Transverse colon (tissue), 4 donors: Measurements from ENCODE around the gene BCL2L13. TPM values are rescaled to one million over a fixed set of nuclear protein-coding genes. Genes with fewer than 3 reads are reported as not detected.
"Not testable (repeated sequence)": the region's sequence is repeated elsewhere in the genome, so short reads cannot be mapped to it uniquely, and the experiment has no call there.

Source experiments
- DNase-seq: peaks from one replicate; pipeline ENCODE4 v3.0.0-alpha.2; 2019
- H3K27ac ChIP-seq, 4 donors: fragments of 200-600 bp; sonication (generic); 2 replicates each; pipeline ENCODE4 v1.5.1; 2016 to 2018; ENCODE audit warnings: inconsistent platforms in 4 of 4
- H3K27me3 ChIP-seq: fragments of 200-600 bp; sonication (generic); 2 replicates; pipeline ENCODE4 v1.5.1; 2017; ENCODE audit warnings: inconsistent platforms
- H3K36me3 ChIP-seq, 4 donors: fragments of 200-600 bp; sonication (generic); 2 replicates each; pipeline ENCODE4 v1.5.1; 2017 to 2019; ENCODE audit warnings: inconsistent platforms in 4 of 4
- H3K4me1 ChIP-seq, 4 donors: fragments of 200-600 bp; sonication (generic); 2 replicates each; pipeline ENCODE4 v1.5.1; 2017 to 2020; ENCODE audit warnings: inconsistent platforms in 4 of 4
- H3K4me3 ChIP-seq, 4 donors: fragments of 200-600 bp; sonication (generic); 1 replicate in 1 of 4; 2 replicates in 3 of 4; pipeline versions ENCODE4 v1.5.1 to v1.6.1; 2017 to 2019; ENCODE audit warnings: inconsistent platforms in 4 of 4
- H3K9me3 ChIP-seq, 2 donors: fragments of 200-600 bp; sonication (generic); 2 replicates each; pipeline ENCODE4 v1.5.1; 2017 to 2019; ENCODE audit warnings: inconsistent platforms in 2 of 2
- EP300 ChIP-seq: sonication (generic); formaldehyde crosslinking; IDR thresholded peaks from one replicate; pipeline ENCODE4 v1.6.1; 2017; ENCODE audit warnings: antibody characterized with exemption, low read depth
- POLR2A ChIP-seq: fragments of 450-650 bp; IDR thresholded peaks from one replicate; pipeline ENCODE4 v1.6.1; 2016; ENCODE audit warnings: antibody characterized with exemption, mild to moderate bottlenecking, moderate library complexity
- POLR2AphosphoS5 ChIP-seq, 3 donors: sonication (generic); formaldehyde crosslinking; IDR thresholded peaks; one replicate each; pipeline ENCODE4 v1.6.1; 2016; ENCODE audit warnings: antibody characterized with exemption in 3 of 3
- WGBS, 2 donors: methylation state at CpG; one replicate each; pipeline ENCODE4 v1.1.5; 2018; ENCODE audit warnings: low coverage in 1 of 2; 5-methylcytosine and 5-hydroxymethylcytosine counted together
- in situ Hi-C, 4 donors: fragments of 200-750 bp; cut with MboI; loops; one replicate each; pipeline versions ENCODE4 v1.15.0 to v1.15.1; 2017; ENCODE audit warnings: low sequenced_read_pairs in 3 of 4, low pct_ligation_motif_present in 1 of 4, low pct_unique_long_range_greater_than_20kb in 1 of 4
- intact Hi-C: fragments of 100-400 bp; cut with DNase I; formaldehyde crosslinking; loops from one replicate; pipeline ENCODE4 v1.15.1; 2023; ENCODE audit warnings: low total_unique reads
- total RNA-seq, 4 donors: library from RNA; depleted of rRNA; stranded (reverse); fragments of >200 nt; gene quantifications; one replicate each; pipeline ENCODE4 v1.1.0, GENCODE V29; 2016
- TF ChIP-seq, protein P1 (sequence below), 5 experiments: fragments of 200-600 bp in 3 of 5; fragments of 450-650 bp in 2 of 5; sonication (generic) in 3 of 5; IDR thresholded peaks; 1 replicate in 2 of 5; 2 replicates in 3 of 5; pipeline ENCODE4 v1.5.1; 2016 to 2017; ENCODE audit warnings: antibody characterized with exemption in 5 of 5, inconsistent platforms in 3 of 5, mild to moderate bottlenecking in 2 of 5, moderate library complexity in 1 of 5

Gene BCL2L13
- total RNA-seq, 4 donors from 2014 or later: 44.0 to 115 (median 59.6) TPM

DNA sequence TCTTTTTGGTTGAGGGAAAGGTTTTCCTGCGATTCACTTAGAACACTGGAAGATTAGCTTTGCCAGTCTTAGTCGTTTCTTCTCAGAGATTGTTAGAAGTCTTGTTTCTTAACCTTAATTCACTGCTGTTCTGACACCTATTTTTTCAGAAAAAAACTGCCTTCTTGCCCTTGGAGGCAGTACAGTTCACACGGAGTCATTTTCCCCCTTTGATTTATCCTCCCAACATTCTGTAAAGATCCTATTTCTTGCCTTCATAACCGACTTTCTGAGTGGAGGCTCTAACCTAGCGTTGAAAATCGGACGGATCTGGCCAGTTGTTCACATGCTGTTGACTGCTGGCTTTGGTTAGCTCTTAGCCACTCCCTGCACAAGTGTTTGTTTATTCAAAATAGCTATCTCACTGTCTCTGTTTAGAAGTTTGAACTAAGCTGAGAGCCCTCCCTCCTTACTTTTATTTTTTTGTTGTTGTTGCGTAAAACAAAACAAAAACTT lies 737 bp downstream of the BCL2L13 start:
- Histone ChIP-seq H3K27me3 (no peaks in the 10 kb centered on the region), H3K36me3 (no peaks in the 10 kb centered on the region), H3K4me3 (peak overlapping the region; percentile 30 to 88 (median 68)), H3K27ac (peak overlapping the region; percentile 97 to 99 (median 98)), H3K9me3 (no peaks in the 10 kb centered on the region), H3K4me1 (peaks cover 0 to 25% (median 17%) of the 10 kb centered on the region in 4 donors)
- TF ChIP-seq POLR2A (peak; percentile 56), POLR2AphosphoS5 (IDR thresholded peaks at IDR 0.05) (peak; percentile 56 to 84 (median 81))
- TF ChIP-seq, protein P1, sequence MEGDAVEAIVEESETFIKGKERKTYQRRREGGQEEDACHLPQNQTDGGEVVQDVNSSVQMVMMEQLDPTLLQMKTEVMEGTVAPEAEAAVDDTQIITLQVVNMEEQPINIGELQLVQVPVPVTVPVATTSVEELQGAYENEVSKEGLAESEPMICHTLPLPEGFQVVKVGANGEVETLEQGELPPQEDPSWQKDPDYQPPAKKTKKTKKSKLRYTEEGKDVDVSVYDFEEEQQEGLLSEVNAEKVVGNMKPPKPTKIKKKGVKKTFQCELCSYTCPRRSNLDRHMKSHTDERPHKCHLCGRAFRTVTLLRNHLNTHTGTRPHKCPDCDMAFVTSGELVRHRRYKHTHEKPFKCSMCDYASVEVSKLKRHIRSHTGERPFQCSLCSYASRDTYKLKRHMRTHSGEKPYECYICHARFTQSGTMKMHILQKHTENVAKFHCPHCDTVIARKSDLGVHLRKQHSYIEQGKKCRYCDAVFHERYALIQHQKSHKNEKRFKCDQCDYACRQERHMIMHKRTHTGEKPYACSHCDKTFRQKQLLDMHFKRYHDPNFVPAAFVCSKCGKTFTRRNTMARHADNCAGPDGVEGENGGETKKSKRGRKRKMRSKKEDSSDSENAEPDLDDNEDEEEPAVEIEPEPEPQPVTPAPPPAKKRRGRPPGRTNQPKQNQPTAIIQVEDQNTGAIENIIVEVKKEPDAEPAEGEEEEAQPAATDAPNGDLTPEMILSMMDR (IDR thresholded peaks at IDR 0.05): no peak
- intact Hi-C loops: loop anchor here (10.0 kb wide), 1 partner anchor 84 kb away; no protein-coding TSS in a partner anchor
- WGBS, 2 donors: 5 to 7% methylated on average over 4 to 8 of the region's 8 CpGs
- DNase-seq: peak; percentile 63
- in situ Hi-C loops: no loop called here

GRCh38 chr22:17641269-17641668 lies 2.7 kb downstream of the BCL2L13 start:
- in situ Hi-C loops: no loop called here
- Histone ChIP-seq H3K4me3 (no peak overlapping the region), H3K36me3 (no peaks in the 10 kb centered on the region), H3K9me3 (no peaks in the 10 kb centered on the region), H3K27ac (no peak overlapping the region), H3K27me3 (no peaks in the 10 kb centered on the region), H3K4me1 (peaks cover 0 to 29% (median 17%) of the 10 kb centered on the region in 4 donors)
- no peak for DNase-seq
- intact Hi-C loops: no loop called here
- whole genome bisulfite sequencing, 2 donors: 77 to 81% methylated on average over 3 of the region's 3 CpGs
- TF ChIP-seq EP300 (no peak), POLR2A (no peak), POLR2AphosphoS5 (IDR thresholded peaks at IDR 0.05) (no peak)
- TF ChIP-seq, protein P1 (IDR thresholded peaks at IDR 0.05): no peak

GRCh38 chr22:17642357-17642756 lies 3.8 kb downstream of the BCL2L13 start:
- peaks cover 0 to 24% (median 15%) of the 10 kb centered on the region in 4 donors for H3K4me1 ChIP-seq
- H3K27me3 ChIP-seq, intact Hi-C loops, H3K27ac ChIP-seq, H3K36me3 ChIP-seq, DNase-seq, H3K4me3 ChIP-seq, H3K9me3 ChIP-seq, in situ Hi-C loops: not testable (repeated sequence)
- WGBS, 2 donors: 95 to 100% methylated on average over 4 of the region's 4 CpGs

DNA sequence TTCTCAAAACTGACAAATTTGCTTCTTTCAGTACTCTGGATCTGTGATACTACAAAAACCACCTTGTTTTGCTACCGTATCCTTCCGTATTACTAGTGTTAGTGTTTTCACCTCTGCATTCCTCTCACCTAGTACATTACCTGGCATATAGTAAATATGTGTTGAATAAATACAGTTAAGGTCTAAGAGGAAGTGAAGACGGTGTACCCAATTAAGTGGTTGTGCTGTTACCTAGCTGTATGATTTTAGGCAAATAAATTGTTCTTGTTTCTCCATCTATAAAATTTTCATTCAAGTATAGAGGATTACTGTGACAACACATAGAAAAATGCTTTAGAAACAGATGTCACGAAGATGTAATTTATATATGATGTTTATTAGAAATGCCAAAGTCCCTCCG lies 8.9 kb downstream of the BCL2L13 start:
- Histone ChIP-seq H3K4me3 (no peak overlapping the region), H3K9me3 (no peaks in the 10 kb centered on the region), H3K4me1 (peaks cover 0 to 4% (median 0%) of the 10 kb centered on the region in 4 donors), H3K36me3 (no peaks in the 10 kb centered on the region), H3K27me3 (no peaks in the 10 kb centered on the region), H3K27ac (no peak overlapping the region)
- in situ Hi-C loops: no loop called here
- TF ChIP-seq EP300: no peak
- TF ChIP-seq POLR2AphosphoS5 (IDR thresholded peaks at IDR 0.05): no peak
- no peak for DNase-seq
- intact Hi-C loops: no loop called here
- WGBS, 2 donors: 76 to 87% methylated on average over 5 of the region's 5 CpGs

GRCh38 chr22:17647991-17648390 lies 9.4 kb downstream of the BCL2L13 start:
- H3K27ac ChIP-seq: no peak overlapping the region
- intact Hi-C loops: no loop called here
- no peaks in the 10 kb centered on the region for H3K36me3 ChIP-seq
- DNase-seq: no peak
- WGBS, 2 donors: 91 to 95% methylated on average over 5 of the region's 5 CpGs
- in situ Hi-C loops: no loop called here
- H3K27me3 ChIP-seq: no peaks in the 10 kb centered on the region
- H3K4me3 ChIP-seq: no peak overlapping the region
- no peak for TF ChIP-seq EP300
- peaks cover 0 to 4% (median under 1%) of the 10 kb centered on the region in 4 donors for H3K4me1 ChIP-seq
- H3K9me3 ChIP-seq: no peaks in the 10 kb centered on the region

DNA sequence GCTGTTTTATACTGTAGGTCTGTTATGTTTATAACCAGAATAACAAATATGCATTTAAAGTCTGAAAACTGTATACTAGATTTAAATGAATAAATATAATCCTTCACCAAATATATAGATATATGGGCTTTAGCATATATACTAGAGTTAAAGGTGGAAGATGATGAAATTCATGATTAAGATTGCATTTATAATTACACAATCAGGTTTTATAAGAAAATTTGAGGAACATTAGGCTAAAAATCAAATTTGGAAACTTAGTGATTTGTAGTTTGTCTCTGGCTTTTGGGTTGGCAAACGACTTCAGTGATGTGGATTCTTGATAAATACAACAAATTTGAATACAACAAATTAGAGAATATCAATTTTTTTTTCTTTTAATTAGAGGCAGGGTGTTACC lies 10.0 kb downstream of the BCL2L13 start:
- Histone ChIP-seq H3K27me3 (no peaks in the 10 kb centered on the region), H3K4me1 (peaks cover 0 to 10% (median 3%) of the 10 kb centered on the region in 4 donors), H3K4me3 (no peak overlapping the region), H3K27ac (no peak overlapping the region), H3K36me3 (no peaks in the 10 kb centered on the region), H3K9me3 (no peaks in the 10 kb centered on the region)
- TF ChIP-seq, protein P1 (IDR thresholded peaks at IDR 0.05): no peak
- no peak for TF ChIP-seq POLR2A
- no peak for TF ChIP-seq POLR2AphosphoS5 (IDR thresholded peaks at IDR 0.05)
- no peak for TF ChIP-seq EP300
- 74 to 94% methylated on average over 1 of the region's 1 CpG for WGBS, 2 donors
- no peak for DNase-seq
- intact Hi-C loops: no loop called here
- in situ Hi-C loops: no loop called here
